IgD-negative memory B cell (primary cell): Measurements from ENCODE around the gene PAQR7. TPM values are rescaled to one million over a fixed set of nuclear protein-coding genes. Genes with fewer than 3 reads are reported as not detected.

Experiments used
- H3K27ac Mint-ChIP-seq, 3 donors: one replicate each; pipeline ENCODE4 v1.8.0; 2020 to 2022; ENCODE audit warnings: mild to moderate bottlenecking in 3 of 3, mixed read lengths in 3 of 3, moderate library complexity in 1 of 3
- H3K27me3 Mint-ChIP-seq: one replicate; pipeline ENCODE4 v1.8.0; 2021; ENCODE audit warnings: mixed read lengths
- H3K36me3 Mint-ChIP-seq: one replicate; pipeline ENCODE4 v1.8.0; 2020; ENCODE audit warnings: mild to moderate bottlenecking, mixed read lengths
- H3K4me1 Mint-ChIP-seq, 3 donors: one replicate each; pipeline ENCODE4 v1.8.0; 2020 to 2022; ENCODE audit warnings: mixed read lengths in 3 of 3, mild to moderate bottlenecking in 1 of 3
- H3K4me3 Mint-ChIP-seq, 4 donors: one replicate each; pipeline ENCODE4 v1.8.0; 2020 to 2022; ENCODE audit warnings: mild to moderate bottlenecking in 4 of 4, mixed read lengths in 4 of 4, moderate library complexity in 3 of 4
- H3K9me3 Mint-ChIP-seq, 3 donors: one replicate each; pipeline ENCODE4 v1.8.0; 2020 to 2021; ENCODE audit warnings: mixed read lengths in 3 of 3, mild to moderate bottlenecking in 1 of 3
- polyA plus RNA-seq: library from polyadenylated mRNA; unstranded; fragments of 300-500 nt; fragmentation: Illumina TruSeq; gene quantifications from one replicate; pipeline ENCODE4 v1.2.3, GENCODE V29; 2021

The PAQR7 gene
- polyA plus RNA-seq, 1 donor from 2014 or later = 0.73 TPM

- H3K4me3 Mint-ChIP-seq = no peak overlapping the region
- H3K27me3 Mint-ChIP-seq = no peaks in the 10 kb centered on the region
- H3K27ac Mint-ChIP-seq = no peak overlapping the region
- peaks cover 4% of the 10 kb centered on the region for H3K36me3 Mint-ChIP-seq
- no peaks in the 10 kb centered on the region for H3K9me3 Mint-ChIP-seq
- peaks cover 6 to 8% (median 7%) of the 10 kb centered on the region in 3 donors for H3K4me1 Mint-ChIP-seq
These were observed 16.1 kb upstream of the PAQR7 start for GRCh38 chr1:25891606-25892005.

- H3K27ac Mint-ChIP-seq = no peak overlapping the region
- H3K36me3 Mint-ChIP-seq = peaks cover 4% of the 10 kb centered on the region
- no peaks in the 10 kb centered on the region for H3K9me3 Mint-ChIP-seq
- H3K27me3 Mint-ChIP-seq = no peaks in the 10 kb centered on the region
- H3K4me3 Mint-ChIP-seq = no peak overlapping the region
- peaks cover 3 to 6% (median 4%) of the 10 kb centered on the region in 3 donors for H3K4me1 Mint-ChIP-seq
These were observed 14.9 kb upstream of the PAQR7 start for GRCh38 chr1:25890239-25891034.

GRCh38 chr1:25889470-25889869, 14.0 kb upstream of the PAQR7 start:
- peaks cover 2% of the 10 kb centered on the region for H3K36me3 Mint-ChIP-seq
- peak overlapping the region in 1 of 4 donors; percentile 35 for H3K4me3 Mint-ChIP-seq
- no peaks in the 10 kb centered on the region for H3K9me3 Mint-ChIP-seq
- peaks cover 0 to 2% (median 0%) of the 10 kb centered on the region in 3 donors for H3K4me1 Mint-ChIP-seq
- no peaks in the 10 kb centered on the region for H3K27me3 Mint-ChIP-seq
- peak overlapping the region in 1 of 3 donors; percentile 89 for H3K27ac Mint-ChIP-seq

GRCh38 chr1:25888426-25888987, 13.0 kb upstream of the PAQR7 start:
- Mint-ChIP-seq H3K27me3 (no peaks in the 10 kb centered on the region), H3K4me3 (no peak overlapping the region), H3K9me3 (no peaks in the 10 kb centered on the region), H3K27ac (no peak overlapping the region), H3K36me3 (peaks cover 2% of the 10 kb centered on the region), H3K4me1 (peaks cover 0 to 2% (median 0%) of the 10 kb centered on the region in 3 donors)

GRCh38 chr1:25885602-25886001, 10.1 kb upstream of the PAQR7 start:
- no peaks in the 10 kb centered on the region for H3K27me3 Mint-ChIP-seq
- H3K9me3 Mint-ChIP-seq = no peaks in the 10 kb centered on the region
- H3K4me3 Mint-ChIP-seq = no peak overlapping the region
- H3K4me1 Mint-ChIP-seq = peaks cover 0 to 2% (median 0%) of the 10 kb centered on the region in 3 donors
- H3K36me3 Mint-ChIP-seq = peaks cover 2% of the 10 kb centered on the region
- H3K27ac Mint-ChIP-seq = no peak overlapping the region

- Mint-ChIP-seq H3K27ac (no peak overlapping the region), H3K27me3 (no peaks in the 10 kb centered on the region), H3K4me3 (no peak overlapping the region), H3K36me3 (no peaks in the 10 kb centered on the region), H3K9me3 (no peaks in the 10 kb centered on the region), H3K4me1 (peaks cover 0 to 3% (median 0%) of the 10 kb centered on the region in 3 donors)
These were observed 5.8 kb upstream of the PAQR7 start for GRCh38 chr1:25881266-25881665.

GRCh38 chr1:25880518-25880917, 5.0 kb upstream of the PAQR7 start:
- Mint-ChIP-seq H3K9me3 (no peaks in the 10 kb centered on the region), H3K36me3 (no peaks in the 10 kb centered on the region), H3K4me1 (peaks cover 0 to 3% (median 0%) of the 10 kb centered on the region in 3 donors), H3K27me3 (no peaks in the 10 kb centered on the region), H3K27ac (no peak overlapping the region), H3K4me3 (no peak overlapping the region)

- no peaks in the 10 kb centered on the region for H3K27me3 Mint-ChIP-seq
- H3K27ac Mint-ChIP-seq = no peak overlapping the region
- no peaks in the 10 kb centered on the region for H3K36me3 Mint-ChIP-seq
- H3K4me1 Mint-ChIP-seq = peaks cover 0 to 6% (median 0%) of the 10 kb centered on the region in 3 donors
- H3K9me3 Mint-ChIP-seq = no peaks in the 10 kb centered on the region
- H3K4me3 Mint-ChIP-seq = no peak overlapping the region
These were observed 4.2 kb upstream of the PAQR7 start for GRCh38 chr1:25879675-25880074.

- Mint-ChIP-seq H3K9me3 (no peaks in the 10 kb centered on the region), H3K27me3 (no peaks in the 10 kb centered on the region), H3K4me3 (no peak overlapping the region), H3K4me1 (peaks cover 0 to 8% (median 0%) of the 10 kb centered on the region in 3 donors), H3K36me3 (no peaks in the 10 kb centered on the region), H3K27ac (no peak overlapping the region)
These were observed 3.2 kb upstream of the PAQR7 start for GRCh38 chr1:25878690-25879089.

GRCh38 chr1:25877155-25877554, 1.6 kb upstream of the PAQR7 start:
- Mint-ChIP-seq H3K4me1 (peaks cover 9 to 22% (median 12%) of the 10 kb centered on the region in 3 donors), H3K9me3 (no peaks in the 10 kb centered on the region), H3K36me3 (no peaks in the 10 kb centered on the region), H3K4me3 (peak overlapping the region in 1 of 4 donors; percentile 64), H3K27me3 (no peaks in the 10 kb centered on the region), H3K27ac (no peak overlapping the region)

- Mint-ChIP-seq H3K36me3 (no peaks in the 10 kb centered on the region), H3K27ac (peak overlapping the region in 1 of 3 donors; percentile 60), H3K27me3 (no peaks in the 10 kb centered on the region), H3K4me3 (peak overlapping the region in 2 of 4 donors; percentile 70 to 84), H3K4me1 (peaks cover 9 to 22% (median 12%) of the 10 kb centered on the region in 3 donors), H3K9me3 (no peaks in the 10 kb centered on the region)
These were observed 1.2 kb upstream of the PAQR7 start for GRCh38 chr1:25876693-25877077.

- peak overlapping the region; percentile 70 to 86 (median 80) for H3K4me3 Mint-ChIP-seq
- H3K27me3 Mint-ChIP-seq = no peaks in the 10 kb centered on the region
- H3K4me1 Mint-ChIP-seq = peaks cover 9 to 26% (median 12%) of the 10 kb centered on the region in 3 donors
- H3K9me3 Mint-ChIP-seq = no peaks in the 10 kb centered on the region
- H3K36me3 Mint-ChIP-seq = no peaks in the 10 kb centered on the region
- peak overlapping the region in 1 of 3 donors; percentile 60 for H3K27ac Mint-ChIP-seq
These were observed 566 bp upstream of the PAQR7 start for GRCh38 chr1:25875856-25876692.

- Mint-ChIP-seq H3K4me3 (peak overlapping the region; percentile 82 to 96 (median 88)), H3K36me3 (no peaks in the 10 kb centered on the region)
These were observed 814 bp downstream of the PAQR7 start for GRCh38 chr1:25874635-25875153.

GRCh38 chr1:25874209-25874608, 1.3 kb downstream of the PAQR7 start:
- Mint-ChIP-seq H3K27ac (no peak overlapping the region), H3K9me3 (no peaks in the 10 kb centered on the region), H3K4me3 (peak overlapping the region in 2 of 4 donors; percentile 17 to 84), H3K4me1 (peaks cover 9 to 26% (median 12%) of the 10 kb centered on the region in 3 donors), H3K27me3 (no peaks in the 10 kb centered on the region), H3K36me3 (no peaks in the 10 kb centered on the region)

More at GRCh38 chr1:25874635-25875153, 814 bp downstream of the PAQR7 start:
- Mint-ChIP-seq H3K9me3 (no peaks in the 10 kb centered on the region), H3K27ac (no peak overlapping the region), H3K4me1 (peaks cover 9 to 26% (median 12%) of the 10 kb centered on the region in 3 donors), H3K27me3 (no peaks in the 10 kb centered on the region)

- Mint-ChIP-seq H3K27me3 (no peaks in the 10 kb centered on the region), H3K9me3 (no peaks in the 10 kb centered on the region), H3K4me1 (peaks cover 9 to 26% (median 12%) of the 10 kb centered on the region in 3 donors), H3K27ac (no peak overlapping the region), H3K4me3 (peak overlapping the region in 3 of 4 donors; percentile 27 to 84 (median 76)), H3K36me3 (no peaks in the 10 kb centered on the region)
These were observed 2.4 kb downstream of the PAQR7 start for GRCh38 chr1:25873120-25873519.
